ENCODE data around the gene CHRNG. TPM values are rescaled to one million over a fixed set of nuclear protein-coding genes. Genes with fewer than 3 reads are reported as not detected.

The CHRNG gene
- total and polyA plus RNA-seq, 2 experiments from 2014 or later, result 0.28 TPM; not detected in 1

GRCh38 chr2:232508251-232508650 is 31.2 kb upstream of the CHRNG start:
- peaks cover 26% of the 10 kb centered on the region for H3K27me3 ChIP-seq
- DNase-seq (ENCODE audit: low read depth in 1 of 2, low spot score in 1 of 2), result no peak

DNA sequence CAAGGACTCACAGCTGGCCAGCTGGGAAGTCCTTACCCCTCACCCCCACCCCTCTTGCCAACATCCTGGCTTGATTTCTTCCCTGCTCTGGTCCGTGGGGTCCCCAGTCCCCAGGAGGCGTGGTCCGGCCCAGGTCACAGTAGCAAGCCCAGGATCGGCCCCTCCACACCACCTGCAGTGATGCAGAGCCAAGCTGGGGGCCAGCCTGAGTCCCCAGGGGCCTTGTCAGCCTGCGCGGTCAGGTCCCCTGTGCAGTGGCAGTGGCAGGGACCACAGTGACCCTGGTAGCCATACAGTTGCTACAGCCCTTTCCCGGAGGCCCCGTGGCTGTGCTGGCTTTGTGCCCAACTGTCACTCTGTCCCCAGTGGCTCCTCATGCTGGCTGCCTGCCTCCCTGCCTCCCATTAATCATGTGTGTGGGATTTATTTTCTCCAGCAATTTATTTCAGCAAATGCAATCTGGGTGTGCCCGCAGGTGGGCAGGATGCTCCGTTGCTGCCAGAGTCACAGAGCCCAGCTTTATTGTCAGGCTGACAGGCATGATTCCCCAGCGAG is 28.1 kb upstream of the CHRNG start:
- H3K36me3 ChIP-seq, result no peaks in the 10 kb centered on the region
- H3K4me3 ChIP-seq, result no peak overlapping the region
- no peaks in the 10 kb centered on the region for H3K4me1 ChIP-seq (ENCODE audit: low read depth)
- DNase-seq (ENCODE audit: low read depth in 1 of 2, low spot score in 1 of 2), result peak in 1 of 2 donors; percentile 53
- no peaks in the 10 kb centered on the region for H3K9me3 ChIP-seq (ENCODE audit: low read depth)
- no peak overlapping the region for H3K27ac ChIP-seq
- TF ChIP-seq CTCF (IDR thresholded peaks at IDR 0.05; ENCODE audit: low read depth, low read length), result no peak
- H3K27me3 ChIP-seq, result peaks cover 4% of the 10 kb centered on the region

More at GRCh38 chr2:232508251-232508650, 31.2 kb upstream of the CHRNG start:
- no peak for TF ChIP-seq CTCF (IDR thresholded peaks at IDR 0.05; ENCODE audit: low read depth, low read length)
- Histone ChIP-seq H3K4me1 (ENCODE audit: low read depth) (peaks cover 8% of the 10 kb centered on the region), H3K9me3 (ENCODE audit: low read depth) (no peaks in the 10 kb centered on the region), H3K4me3 (no peak overlapping the region), H3K27ac (no peak overlapping the region), H3K36me3 (no peaks in the 10 kb centered on the region)

- no peak for TF ChIP-seq CTCF (IDR thresholded peaks at IDR 0.05; ENCODE audit: low read depth, low read length)
- Histone ChIP-seq H3K36me3 (no peaks in the 10 kb centered on the region), H3K4me1 (ENCODE audit: low read depth) (no peaks in the 10 kb centered on the region), H3K27me3 (peaks cover 4% of the 10 kb centered on the region), H3K4me3 (no peak overlapping the region), H3K27ac (no peak overlapping the region), H3K9me3 (ENCODE audit: low read depth) (no peaks in the 10 kb centered on the region)
- DNase-seq (ENCODE audit: low read depth in 1 of 2, low spot score in 1 of 2), result no peak
These were observed 26.9 kb upstream of the CHRNG start for GRCh38 chr2:232512602-232513001.

GRCh38 chr2:232513353-232513752 is 26.1 kb upstream of the CHRNG start:
- no peak overlapping the region for H3K27ac ChIP-seq
- peaks cover 9% of the 10 kb centered on the region for H3K27me3 ChIP-seq
- H3K4me1 ChIP-seq (ENCODE audit: low read depth), result no peaks in the 10 kb centered on the region
- H3K36me3 ChIP-seq, result no peaks in the 10 kb centered on the region
- no peak overlapping the region for H3K4me3 ChIP-seq
- TF ChIP-seq CTCF (IDR thresholded peaks at IDR 0.05; ENCODE audit: low read depth, low read length), result no peak
- no peak for DNase-seq (ENCODE audit: low read depth in 1 of 2, low spot score in 1 of 2)
- H3K9me3 ChIP-seq (ENCODE audit: low read depth), result no peaks in the 10 kb centered on the region

GRCh38 chr2:232515639-232516038 is 23.9 kb upstream of the CHRNG start:
- Histone ChIP-seq H3K27me3 (peaks cover 29% of the 10 kb centered on the region), H3K4me1 (ENCODE audit: low read depth) (no peaks in the 10 kb centered on the region), H3K4me3 (no peak overlapping the region), H3K9me3 (ENCODE audit: low read depth) (no peaks in the 10 kb centered on the region), H3K36me3 (no peaks in the 10 kb centered on the region), H3K27ac (no peak overlapping the region)
- no peak for DNase-seq (ENCODE audit: low read depth in 1 of 2, low spot score in 1 of 2)
- TF ChIP-seq CTCF (IDR thresholded peaks at IDR 0.05; ENCODE audit: low read depth, low read length), result no peak
